ENCODE results near the gene KIAA0232.

DNA sequence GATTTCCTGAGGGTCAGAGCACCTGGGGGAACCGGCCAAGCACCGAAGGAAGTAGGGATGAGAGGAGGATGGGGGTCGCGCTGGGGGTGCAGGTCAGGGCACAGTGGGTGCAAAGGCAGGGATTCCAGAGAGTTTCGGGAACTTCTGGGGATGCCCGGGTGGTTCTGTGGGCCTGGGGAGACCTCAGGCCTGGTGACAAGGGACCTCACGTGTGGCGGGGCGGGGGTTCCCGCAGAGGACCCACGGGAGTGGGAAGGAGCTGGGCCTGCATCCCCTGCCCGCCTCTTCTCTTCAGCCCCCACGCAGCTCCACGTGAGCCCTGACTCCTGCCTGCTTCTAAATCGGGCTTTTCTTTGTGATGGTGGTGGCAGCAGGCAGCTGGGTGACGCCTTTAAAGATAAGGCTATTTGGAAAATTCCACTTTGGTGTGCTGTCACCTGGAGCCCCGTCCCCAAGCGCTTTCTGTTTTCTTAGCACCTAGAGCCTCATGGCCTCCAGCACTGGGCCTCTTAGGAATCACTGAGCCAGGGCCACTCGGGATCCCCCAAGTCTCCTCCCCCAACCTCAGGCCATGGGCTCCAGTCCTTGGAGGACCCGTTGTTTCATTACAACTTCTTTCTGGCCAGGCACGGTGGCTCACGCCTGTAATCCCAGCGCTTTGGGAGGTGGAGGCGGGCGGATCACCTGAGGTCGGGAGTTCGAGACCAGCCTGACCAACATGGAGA, 120.0 kb downstream of the KIAA0232 start:
- TF ChIP-seq CEBPB (IDR thresholded peaks at IDR 0.05; ENCODE audit: low read depth, low read length) (no peak), NRF1 (IDR thresholded peaks at IDR 0.05; ENCODE audit: low read depth, low read length) (no peak), CTCF (IDR thresholded peaks at IDR 0.05; ENCODE audit: control extremely low read depth in 1 of 3, insufficient read depth in 1 of 3, low read depth in 1 of 3, low read length in 3 of 3) (no peak), POLR2A (IDR thresholded peaks at IDR 0.05; ENCODE audit: control extremely low read depth in 1 of 2, low read depth in 2 of 2, low read length in 2 of 2) (no peak), ATF3 (IDR thresholded peaks at IDR 0.05; ENCODE audit: insufficient read depth, low read depth, low read length) (no peak), TEAD4 (IDR thresholded peaks at IDR 0.05; ENCODE audit: low read depth, low read length) (no peak), RFX5 (IDR thresholded peaks at IDR 0.05; ENCODE audit: borderline replicate concordance, low read depth, low read length) (no peak), BACH1 (IDR thresholded peaks at IDR 0.05; ENCODE audit: low read length) (no peak), MAX (IDR thresholded peaks at IDR 0.05) (no peak)

Measured in H1 (cell line).